NCI-H69 (cell line): ENCODE measurements around the gene TLE7.

Experiments
- DNase-seq: peaks from one replicate; lab custom pipeline; 2025; lab: John Stamatoyannopoulos, UW

TLE7 gene

DNA sequence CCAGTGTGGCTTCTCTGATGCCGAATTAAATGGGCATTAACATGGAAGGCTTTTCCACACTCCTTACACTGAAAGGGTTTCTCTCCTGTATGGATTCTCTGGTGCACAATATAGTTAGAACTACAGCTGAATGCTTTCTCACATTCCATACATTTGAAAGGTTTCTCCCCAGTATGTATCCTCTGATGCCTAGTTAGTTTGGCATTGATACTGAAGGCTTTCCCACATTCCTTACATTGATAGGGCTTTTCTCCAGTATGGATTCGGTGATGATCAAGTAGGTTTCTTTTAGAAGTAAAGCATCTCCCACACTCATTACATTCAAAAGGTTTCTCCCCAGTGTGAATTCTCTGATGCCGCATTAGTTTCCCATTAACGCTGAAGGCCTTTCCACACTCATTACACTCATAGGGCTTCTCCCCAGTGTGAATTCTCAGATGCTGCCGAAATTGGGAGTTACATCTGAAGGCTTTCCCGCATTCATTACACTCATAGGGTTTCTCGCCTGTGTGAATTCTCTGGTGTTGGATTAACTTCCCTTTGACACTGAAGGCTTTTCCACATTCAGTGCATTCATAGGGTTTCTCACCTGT, 6.5 kb upstream of the TLE7 start:
- DNase-seq: no peak

DNA sequence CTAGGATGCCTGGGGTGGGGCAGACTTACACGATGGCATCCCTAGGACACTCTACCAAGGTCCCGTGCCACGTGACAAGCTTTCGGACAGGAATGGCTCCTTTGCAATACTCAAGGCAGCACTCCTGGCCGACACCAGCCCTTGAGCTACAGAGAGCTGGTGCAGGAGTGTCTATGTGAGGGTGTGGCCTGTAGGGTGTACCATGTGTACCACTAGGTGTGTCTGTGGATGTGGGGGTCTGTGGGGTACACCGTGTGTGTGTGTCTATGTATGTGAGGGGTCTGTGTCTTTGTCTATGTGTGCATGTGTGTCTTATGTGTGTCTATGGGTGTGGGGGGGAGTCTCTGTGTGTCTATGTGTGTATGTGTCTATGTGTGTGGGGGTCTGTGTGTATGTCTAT, 1.9 kb upstream of the TLE7 start:
- DNase-seq: no peak

DNA sequence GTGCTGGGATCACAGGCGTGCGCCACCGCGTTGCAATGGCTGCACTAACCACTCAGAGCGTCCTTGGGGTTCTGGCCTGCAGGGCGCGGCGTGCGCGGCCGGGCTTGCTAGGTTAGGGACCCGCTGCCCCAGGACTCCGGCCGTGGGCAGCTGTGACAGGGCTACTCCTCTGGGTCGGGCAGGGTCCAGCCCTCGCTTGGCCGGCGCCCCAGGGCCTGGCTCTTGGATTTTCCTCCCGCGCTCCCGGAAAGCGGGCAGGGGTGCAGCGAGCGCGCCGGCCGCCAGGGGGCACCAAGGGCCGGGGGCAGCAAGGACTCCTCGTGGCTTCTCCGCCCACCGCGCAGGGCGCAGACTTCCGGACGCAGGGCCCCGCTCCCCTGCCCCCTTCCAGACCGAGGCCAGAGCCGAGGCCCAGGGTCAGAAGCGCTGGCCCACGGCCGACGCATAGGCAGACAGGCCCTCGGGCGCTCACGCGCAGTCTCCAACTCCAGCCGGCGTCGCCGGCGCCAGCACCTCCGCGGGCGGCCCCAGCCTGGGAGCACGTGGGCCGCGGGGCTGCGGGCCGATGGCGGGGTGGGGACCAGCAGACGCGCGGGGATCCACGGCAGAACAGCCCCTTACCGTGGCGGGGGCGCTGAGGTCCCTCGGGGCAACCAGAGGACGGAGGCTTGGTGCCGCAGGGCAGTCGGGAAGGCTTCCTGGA, 355 bp downstream of the TLE7 start:
- no peak for DNase-seq

DNA sequence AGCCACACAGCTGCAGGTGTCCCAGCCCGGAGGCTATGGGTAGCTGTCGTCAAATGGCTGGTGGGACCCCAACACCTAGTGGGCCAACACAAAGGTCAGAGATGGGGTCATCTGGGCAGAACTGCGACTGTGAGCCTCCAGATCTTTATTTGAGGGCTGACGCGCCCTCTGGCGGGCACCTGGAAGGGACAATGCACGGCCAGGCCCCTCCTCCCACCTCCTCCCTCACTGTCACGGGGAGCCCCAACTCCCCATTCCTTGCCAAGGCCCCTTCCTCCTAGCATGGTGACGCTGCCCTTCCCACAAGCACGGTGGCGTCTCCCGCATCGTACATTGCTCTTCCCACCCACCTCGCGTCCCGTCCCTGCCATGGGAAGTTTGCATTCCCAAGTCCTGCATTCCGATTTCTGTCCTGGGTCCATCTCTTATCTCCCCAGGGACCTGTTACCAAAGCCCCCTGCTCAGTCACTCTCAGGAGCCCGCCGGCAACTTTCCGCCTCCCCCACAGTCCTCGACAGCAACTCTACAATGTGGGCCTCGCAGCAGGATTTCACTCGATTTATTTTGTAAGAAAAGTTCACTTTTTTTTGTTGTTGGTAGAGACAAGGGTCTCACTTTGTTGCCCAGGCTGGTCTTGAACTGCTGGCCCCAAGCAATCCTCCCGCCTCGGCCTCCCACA, 1.0 kb downstream of the TLE7 start:
- no peak for DNase-seq

DNA sequence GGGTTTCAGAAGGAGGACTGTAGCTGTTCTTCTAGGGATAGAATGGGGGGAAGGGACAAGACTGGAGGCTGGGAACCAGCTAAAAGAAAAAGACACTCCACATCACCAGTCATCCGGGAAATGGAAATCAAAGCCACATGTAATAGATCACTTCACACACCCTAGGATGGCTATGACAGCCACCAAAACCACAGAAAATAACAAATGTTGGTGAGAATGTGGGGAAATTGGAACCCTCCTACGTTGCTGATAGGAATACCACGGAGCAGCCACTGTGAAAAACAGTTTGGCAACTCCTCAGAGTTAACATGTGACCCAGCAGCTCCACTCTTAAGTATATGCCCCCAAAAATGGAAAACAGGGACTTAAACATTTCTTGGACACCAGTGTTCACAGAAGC, 2.3 kb downstream of the TLE7 start:
- no peak for DNase-seq

DNA sequence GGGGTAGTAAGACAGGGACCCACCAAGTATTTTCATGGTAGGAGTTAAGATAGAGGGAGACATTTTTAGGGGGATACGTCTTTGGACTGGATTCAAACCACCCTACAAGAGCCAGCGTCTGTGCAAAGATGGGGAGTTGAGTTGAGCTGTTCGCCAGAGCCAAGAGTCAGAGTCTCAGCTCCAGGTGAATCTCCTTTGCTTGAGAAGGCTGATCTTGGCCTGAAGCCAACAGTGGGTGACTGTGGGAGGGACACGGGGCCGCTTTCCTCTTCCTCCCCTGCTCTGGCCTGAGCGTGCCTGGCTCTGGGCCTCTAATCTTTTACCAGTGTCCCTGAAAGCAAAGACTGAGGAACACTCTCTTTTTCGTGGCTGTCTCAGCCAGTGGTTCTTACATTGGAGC, 5.4 kb downstream of the TLE7 start:
- DNase-seq: no peak

DNA sequence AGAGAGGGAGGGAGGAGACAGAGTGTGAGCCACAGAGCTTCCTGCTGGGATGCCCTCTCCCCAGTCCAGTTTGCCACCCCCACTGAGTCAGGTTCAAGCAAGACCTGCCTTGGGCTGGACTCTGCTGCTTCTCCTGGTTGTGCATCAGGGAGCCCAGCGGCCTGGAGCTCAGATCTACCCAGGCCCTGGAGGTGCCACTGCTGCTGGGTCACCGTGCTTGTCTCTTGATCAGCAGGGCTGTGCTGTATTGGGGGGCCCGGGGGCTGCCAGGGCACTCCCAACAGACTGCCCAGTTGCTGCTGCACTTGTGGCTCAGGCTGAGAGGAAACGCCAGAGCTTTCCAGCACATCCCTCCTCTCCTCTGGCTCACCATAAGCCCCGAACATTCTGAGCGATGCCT, 8.9 kb downstream of the TLE7 start:
- DNase-seq: no peak

DNA sequence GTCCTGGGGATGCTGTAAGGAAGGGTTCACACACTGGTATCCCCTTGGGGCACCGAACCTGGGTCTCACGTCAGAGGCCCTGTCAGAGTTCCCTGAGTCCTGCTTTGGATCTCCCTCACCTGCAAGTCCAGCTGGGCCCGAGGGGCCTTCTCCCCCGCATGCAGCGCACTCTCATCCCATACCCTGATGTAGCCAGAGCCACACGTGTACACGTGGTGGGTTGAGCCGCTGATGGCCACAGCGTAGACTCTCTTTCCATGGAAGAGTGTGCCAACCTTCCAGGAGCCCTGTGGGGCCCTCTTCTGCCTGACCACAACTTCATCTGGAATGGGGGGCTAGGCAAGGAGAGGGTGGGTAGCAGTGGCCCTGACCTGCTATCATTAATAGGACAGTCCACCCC, 9.9 kb downstream of the TLE7 start:
- DNase-seq: no peak

DNA sequence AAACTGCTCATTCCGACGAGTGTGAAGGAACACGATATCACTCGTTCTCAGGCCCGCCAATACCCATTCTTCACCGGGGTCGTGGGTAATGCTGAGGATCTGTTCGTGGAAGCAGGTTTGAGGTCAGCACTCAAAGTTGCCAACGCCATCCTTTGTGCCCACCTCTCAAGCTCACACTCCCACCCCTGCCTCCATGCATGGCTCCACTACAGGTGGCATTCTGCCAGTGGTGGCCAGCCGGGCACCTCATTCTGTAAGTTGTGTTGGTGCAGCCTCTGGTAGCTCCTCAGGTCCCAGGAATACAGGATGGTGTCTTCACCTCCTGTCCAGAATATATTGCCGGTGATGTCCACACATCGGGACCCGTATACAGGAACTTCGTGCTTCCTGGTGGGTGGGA, 10.7 kb downstream of the TLE7 start:
- no peak for DNase-seq

DNA sequence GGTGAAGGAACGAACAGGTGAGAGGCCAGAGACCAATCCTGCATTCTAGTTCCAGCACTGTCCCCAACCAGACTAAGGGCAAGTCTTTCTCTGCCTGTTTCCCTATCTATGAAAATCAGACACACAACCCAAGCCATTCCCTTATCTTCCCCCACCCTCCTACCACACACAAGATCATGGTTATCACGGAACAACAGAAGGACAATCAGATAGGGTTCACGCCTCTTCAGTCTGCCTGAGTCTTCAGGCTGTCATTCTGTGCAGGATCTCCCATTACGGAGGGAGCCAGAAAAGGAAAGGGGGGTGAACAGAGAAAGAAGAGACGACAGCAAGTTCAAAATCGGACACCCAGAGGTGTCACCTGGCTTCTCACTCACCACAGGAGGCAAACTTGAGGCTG, 11.1 kb downstream of the TLE7 start:
- no peak for DNase-seq

DNA sequence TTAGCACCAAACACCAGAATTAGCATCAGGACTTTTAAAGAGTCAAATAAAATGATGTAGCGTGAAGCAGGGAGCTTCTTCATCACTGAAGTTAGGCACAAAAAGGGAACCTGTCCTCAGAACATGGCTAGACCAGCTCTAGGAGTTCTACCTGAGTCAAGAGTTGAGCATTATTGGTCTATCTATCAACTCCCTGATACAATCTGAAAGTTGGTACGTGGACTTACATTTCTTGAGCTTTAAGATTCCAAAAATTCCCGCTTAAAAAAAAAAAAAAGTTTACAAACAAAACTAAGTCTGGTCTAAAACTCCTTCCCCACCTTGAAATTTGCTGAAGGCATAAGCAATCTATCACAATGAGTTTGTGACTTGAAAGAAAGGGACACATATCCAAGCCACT, 12.3 kb downstream of the TLE7 start:
- no peak for DNase-seq

DNA sequence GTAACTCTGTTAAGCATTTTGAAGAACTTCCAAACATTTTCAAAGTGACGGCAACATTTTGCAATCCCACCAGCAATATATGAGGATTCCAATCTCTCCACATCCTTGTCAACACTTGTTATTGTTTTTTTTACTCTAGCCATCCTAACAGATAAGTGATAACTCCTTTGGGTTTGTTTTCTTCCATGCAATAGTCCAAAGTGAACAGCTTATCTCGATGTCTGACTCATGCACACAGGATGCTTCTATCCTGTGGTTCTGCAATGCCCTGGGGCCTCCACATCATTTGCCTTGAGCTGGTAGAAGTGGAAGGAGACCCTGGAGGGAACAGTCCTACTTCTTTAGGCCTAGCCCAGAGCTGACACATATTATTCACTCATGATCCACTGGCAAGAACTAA, 13.0 kb downstream of the TLE7 start:
- DNase-seq: no peak

DNA sequence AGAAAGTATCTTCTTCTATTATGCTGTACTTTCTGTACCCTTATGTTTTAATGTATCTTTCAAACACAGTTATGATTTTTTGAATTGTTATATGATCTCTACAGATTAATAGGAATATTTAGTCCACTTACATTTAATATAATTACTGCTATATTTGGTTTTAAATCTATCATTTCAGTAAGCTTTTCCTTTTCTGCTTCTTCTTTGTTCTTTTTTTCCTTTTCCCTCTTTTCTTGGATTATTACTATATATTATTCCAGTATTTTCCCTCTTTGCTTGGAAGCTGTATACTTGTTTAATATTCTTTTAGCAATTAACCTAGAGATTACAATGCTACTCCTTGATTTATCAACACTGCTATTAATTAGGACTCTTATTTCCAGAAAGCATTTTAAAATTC, 13.5 kb downstream of the TLE7 start:
- DNase-seq: no peak

DNA sequence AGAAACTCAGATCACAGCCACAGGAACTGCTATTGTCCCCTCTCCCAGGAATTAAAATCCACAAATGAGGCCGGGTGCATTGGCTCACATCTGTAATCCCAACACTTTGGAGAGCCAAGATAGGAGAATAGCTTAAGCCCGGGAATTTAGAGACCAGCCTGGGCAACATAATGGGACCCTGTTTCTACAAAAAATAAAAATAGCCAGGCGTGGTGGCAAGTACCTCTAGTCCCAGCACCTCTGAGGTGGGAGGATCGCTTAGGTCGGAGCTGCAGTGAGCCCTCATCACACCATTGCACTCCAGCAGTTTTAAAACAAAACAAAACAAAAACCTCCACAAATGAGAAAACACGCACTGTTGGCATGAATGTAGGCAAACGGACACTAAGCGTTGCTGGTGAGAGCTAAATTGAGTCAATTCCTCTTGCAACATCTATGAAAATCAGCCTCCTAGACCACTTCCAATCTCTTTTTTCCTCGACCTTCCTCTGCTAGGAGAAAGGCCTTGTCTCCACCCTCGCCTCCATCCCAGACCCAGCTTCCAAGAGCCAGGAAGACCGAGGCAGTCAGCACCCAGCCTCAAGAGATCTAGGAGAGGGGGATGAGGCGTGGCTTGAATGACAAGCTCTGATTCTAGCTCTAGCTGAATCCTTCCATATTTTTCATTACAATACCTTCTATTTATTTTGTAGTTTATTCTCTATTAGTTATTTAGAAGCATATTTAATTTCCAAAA, 14.8 kb downstream of the TLE7 start:
- DNase-seq: no peak

DNA sequence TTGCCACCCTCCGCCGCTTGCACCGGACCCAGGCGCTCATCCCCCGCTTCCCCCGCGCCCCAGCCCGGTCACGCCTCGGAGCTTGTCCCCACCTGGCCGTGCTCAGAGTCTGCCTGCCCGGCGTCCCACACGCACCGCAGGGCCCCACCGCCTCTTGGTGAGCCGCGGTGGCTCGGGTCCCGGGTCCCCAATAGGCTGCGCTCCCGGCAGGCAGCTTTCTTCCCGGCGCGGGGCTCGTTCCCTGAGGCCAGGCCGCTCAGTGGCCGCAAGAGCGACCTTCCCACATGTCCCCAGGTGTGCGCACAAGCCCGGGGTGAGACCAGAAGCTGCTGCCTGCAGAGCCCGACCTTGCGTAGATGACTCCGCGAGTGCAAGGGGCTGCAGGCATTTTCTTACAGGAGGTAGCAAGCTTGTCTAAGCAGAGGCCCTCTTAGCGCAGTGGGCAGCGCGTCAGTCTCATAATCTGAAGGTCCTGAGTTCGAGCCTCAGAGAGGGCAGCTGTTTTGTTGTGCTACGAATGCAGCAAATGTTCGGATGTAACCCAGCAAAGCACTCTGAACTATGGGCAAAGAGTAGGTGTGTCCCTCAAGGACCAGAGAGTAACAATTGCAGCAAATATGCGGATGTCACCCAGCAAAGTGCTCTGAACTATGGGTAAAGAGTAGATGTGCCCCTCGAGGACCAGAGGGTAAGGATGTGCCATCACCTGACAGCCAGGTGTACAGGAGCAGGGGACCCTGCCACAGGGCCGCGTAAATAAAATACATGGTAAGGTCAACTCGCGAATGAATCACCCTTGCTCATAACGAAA, 15.6 kb downstream of the TLE7 start:
- DNase-seq: peak; percentile 97

DNA sequence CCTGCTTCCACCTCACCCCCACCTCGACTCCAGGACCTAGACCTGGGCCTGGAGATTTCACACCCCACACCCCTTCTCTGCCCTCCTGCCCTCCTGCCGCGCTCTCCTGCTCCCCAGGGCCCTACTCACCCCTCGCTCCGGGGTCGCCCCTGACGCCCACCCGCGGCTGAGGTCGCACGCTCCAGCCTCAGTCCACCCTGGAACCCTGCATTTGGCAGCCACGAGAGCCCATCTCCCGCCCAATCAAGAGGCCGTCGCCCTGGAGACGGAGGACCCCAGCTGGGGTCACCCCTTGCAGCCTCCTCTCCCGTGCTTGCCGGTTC, 16.1 kb downstream of the TLE7 start:
- DNase-seq: no peak

DNA sequence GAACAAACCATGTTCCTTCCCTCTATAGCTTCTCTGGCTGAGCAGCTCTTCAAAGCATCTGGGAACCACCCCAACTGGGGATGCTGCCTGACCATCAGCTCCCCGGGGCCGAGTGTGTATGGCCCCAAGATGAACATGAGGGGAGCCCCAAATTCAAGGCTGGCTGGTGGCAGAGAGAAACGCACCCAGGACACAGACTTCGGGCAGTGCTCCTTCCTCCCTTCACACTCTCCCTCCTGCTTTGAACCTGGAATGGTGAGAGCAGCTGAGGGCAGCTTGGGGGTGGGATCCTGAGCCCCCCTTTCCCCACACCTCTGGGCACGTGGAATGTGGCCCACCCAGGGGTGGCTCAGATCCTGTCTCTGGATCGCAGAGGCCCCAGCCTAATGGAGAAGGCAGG, 17.2 kb downstream of the TLE7 start:
- DNase-seq: no peak

DNA sequence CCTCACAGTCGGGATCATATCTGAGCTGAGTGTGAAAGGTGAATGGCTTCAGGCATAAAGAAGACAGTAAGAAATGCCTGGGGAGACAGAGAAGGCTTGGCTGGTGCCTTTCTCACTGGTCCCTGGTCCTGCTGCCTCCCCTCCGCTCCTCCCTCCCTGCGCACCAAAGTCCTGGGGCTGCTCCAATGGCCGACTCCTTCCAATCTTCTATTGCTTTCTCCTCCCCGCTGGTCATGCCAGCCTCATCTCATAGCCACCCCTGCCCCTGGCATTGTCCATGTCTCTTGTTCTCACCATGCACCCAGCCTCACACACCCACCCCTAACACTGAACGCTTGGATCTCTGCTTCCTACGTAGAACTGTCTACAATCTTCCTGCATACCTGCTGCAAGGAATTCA, 18.0 kb downstream of the TLE7 start:
- no peak for DNase-seq

DNA sequence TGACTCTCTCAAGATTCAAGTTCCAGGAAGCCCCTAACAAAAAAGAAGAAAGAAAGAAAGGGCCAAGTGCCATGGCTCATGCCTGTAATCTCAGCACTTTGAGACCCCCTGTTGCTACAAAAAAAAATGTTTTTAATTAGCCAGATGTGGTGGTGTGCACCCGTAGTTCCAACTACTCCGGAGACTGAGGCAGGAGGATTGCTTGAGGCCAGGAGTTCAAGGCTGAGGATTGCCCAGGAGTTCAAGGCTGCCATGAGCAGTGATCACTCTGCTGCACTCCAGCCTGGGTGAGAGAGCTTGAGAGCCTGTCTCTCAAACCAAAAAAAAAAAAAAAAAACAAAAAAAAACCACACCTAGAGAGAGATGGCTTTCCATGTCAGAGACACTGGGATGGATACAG, 18.8 kb downstream of the TLE7 start:
- DNase-seq: no peak

DNA sequence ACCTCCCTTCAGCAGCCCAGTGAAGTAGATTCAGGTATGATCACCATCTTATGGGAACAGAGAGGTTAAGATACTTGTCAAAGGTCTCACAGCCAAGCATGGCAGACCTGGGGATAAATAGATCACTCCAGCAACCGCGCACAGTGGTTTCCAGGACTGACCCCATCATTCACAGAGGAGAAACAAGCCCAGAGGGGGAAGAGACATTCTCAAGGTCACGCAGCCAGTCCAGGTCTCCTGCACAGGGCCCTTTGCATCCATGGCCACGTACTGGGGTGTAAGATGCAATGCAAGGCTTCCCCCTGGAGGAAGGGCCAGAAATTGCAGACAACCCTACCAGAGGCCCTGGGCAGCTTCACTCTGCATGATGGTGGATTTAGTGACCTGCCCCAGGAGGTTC, 19.9 kb downstream of the TLE7 start:
- peak; percentile 42 for DNase-seq

DNA sequence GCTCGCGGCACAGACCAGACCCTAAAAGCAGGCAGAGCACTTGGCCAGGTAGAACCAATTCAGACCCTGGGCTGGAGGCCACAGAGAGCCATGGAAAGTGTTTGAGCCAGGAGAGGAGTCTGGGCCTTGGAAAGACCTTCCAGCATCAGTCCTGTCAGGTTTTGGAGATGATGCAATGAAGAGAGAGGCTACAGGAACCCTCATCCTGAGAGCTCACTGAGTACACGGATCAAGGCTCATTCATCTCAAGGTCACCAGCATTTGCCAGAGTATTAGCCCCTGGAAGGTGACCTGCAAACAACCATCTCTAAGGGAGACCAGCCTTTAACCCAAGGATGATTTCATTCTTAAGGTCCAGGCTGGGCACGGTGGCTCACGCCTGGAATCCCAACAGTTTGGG, 27.8 kb downstream of the TLE7 start:
- no peak for DNase-seq

DNA sequence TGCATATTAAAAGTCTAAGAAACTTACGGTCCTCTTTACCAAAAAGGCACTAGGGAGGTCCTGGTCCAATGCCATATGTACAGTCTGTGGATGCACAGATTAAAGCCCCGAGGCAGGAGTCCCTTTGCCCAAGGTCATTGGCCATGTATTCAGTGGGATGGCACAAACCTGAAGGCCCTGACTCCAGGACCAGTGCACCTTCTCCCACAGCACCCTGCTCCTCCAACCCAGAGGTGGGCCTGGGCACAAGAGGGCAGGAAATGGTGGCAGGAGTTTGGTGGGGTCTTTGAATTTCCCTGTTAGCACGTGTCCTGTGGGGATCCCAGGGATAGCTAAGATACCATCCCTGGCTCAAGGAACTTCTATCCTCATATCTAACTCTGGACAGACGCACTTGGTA, 28.5 kb downstream of the TLE7 start:
- DNase-seq: no peak
